ENCODE measurements around the gene UBE2F. TPM values are rescaled to one million over a fixed set of nuclear protein-coding genes. Genes with fewer than 3 reads are reported as not detected.

The UBE2F gene
- total RNA-seq, 1 experiment from 2014 or later, result 116 TPM

- DNase-seq (ENCODE audit: unreplicated experiment), result no peak
- peaks cover 28% of the 10 kb centered on the region for H3K36me3 Mint-ChIP-seq (ENCODE audit: insufficient read depth, unreplicated experiment)
- BruUV-seq (replicated peaks), result no TSS peak
- H3K4me1 Mint-ChIP-seq (ENCODE audit: insufficient read depth, unreplicated experiment), result peaks cover 11% of the 10 kb centered on the region
- no peak for TF ChIP-seq CTCF (IDR thresholded peaks at IDR 0.05; ENCODE audit: unreplicated experiment)
- ChIA-PET CTCF (interaction anchor here (0.5 kb wide), 1 partner anchor 42 kb away, joined by 3 read pairs; no protein-coding TSS in a partner anchor), POLR2A (interaction anchor here (1.2 kb wide), 1 partner anchor 46 kb away, joined by 3 read pairs; no protein-coding TSS in a partner anchor)
- no peaks in the 10 kb centered on the region for H3K9me3 Mint-ChIP-seq (ENCODE audit: unreplicated experiment)
- H3K27me3 Mint-ChIP-seq (ENCODE audit: insufficient read depth, unreplicated experiment), result no peaks in the 10 kb centered on the region
- no peak overlapping the region for H3K4me3 Mint-ChIP-seq (ENCODE audit: unreplicated experiment)
- intact Hi-C loops (cut with micrococcal nuclease), result no loop called here
- H3K27ac Mint-ChIP-seq (ENCODE audit: low read depth, unreplicated experiment), result no peak overlapping the region
Measured at GRCh38 chr2:237987268-237987667, 20.5 kb downstream of the UBE2F start.

- intact Hi-C loops (cut with micrococcal nuclease), result no loop called here
- Mint-ChIP-seq H3K36me3 (ENCODE audit: insufficient read depth, unreplicated experiment) (peaks cover 55% of the 10 kb centered on the region), H3K27ac (ENCODE audit: low read depth, unreplicated experiment) (no peak overlapping the region), H3K27me3 (ENCODE audit: insufficient read depth, unreplicated experiment) (no peaks in the 10 kb centered on the region), H3K4me1 (ENCODE audit: insufficient read depth, unreplicated experiment) (peaks cover 6% of the 10 kb centered on the region), H3K4me3 (ENCODE audit: unreplicated experiment) (no peak overlapping the region), H3K9me3 (ENCODE audit: unreplicated experiment) (no peaks in the 10 kb centered on the region)
- no peak for DNase-seq (ENCODE audit: unreplicated experiment)
- CTCF ChIA-PET, result interaction anchor here (0.6 kb wide), 1 partner anchor 18 kb away, joined by 5 read pairs; no protein-coding TSS in a partner anchor
- BruUV-seq (replicated peaks), result no TSS peak
- TF ChIP-seq CTCF (IDR thresholded peaks at IDR 0.05; ENCODE audit: unreplicated experiment), result no peak
- POLR2A ChIA-PET, result interaction anchor here (0.7 kb wide), 1 partner anchor 120 kb away, joined by 4 read pairs; no protein-coding TSS in a partner anchor
Measured at GRCh38 chr2:237993701-237994100, 26.9 kb downstream of the UBE2F start.

- H3K27me3 Mint-ChIP-seq (ENCODE audit: insufficient read depth, unreplicated experiment), result no peaks in the 10 kb centered on the region
- DNase-seq (ENCODE audit: unreplicated experiment), result no peak
- H3K36me3 Mint-ChIP-seq (ENCODE audit: insufficient read depth, unreplicated experiment), result peaks cover 50% of the 10 kb centered on the region
- peaks cover 6% of the 10 kb centered on the region for H3K4me1 Mint-ChIP-seq (ENCODE audit: insufficient read depth, unreplicated experiment)
- TSS peak; percentile 14 for BruUV-seq (replicated peaks)
- ChIA-PET POLR2A (interaction anchor here (0.7 kb wide), 1 partner anchor 1177 kb away, joined by 3 read pairs; no protein-coding TSS in a partner anchor), CTCF (interaction anchor here (0.6 to 1.5 kb wide), 4 partner anchors 15 to 271 kb away, joined by 3 to 6 read pairs (median 4); no protein-coding TSS in a partner anchor)
- intact Hi-C loops (cut with micrococcal nuclease), result no loop called here
- no peak overlapping the region for H3K27ac Mint-ChIP-seq (ENCODE audit: low read depth, unreplicated experiment)
- no peak overlapping the region for H3K4me3 Mint-ChIP-seq (ENCODE audit: unreplicated experiment)
- H3K9me3 Mint-ChIP-seq (ENCODE audit: unreplicated experiment), result no peaks in the 10 kb centered on the region
- no peak for TF ChIP-seq CTCF (IDR thresholded peaks at IDR 0.05; ENCODE audit: unreplicated experiment)
Measured at GRCh38 chr2:237995036-237995435, 28.2 kb downstream of the UBE2F start.

GRCh38 chr2:237996021-237996593 lies 29.3 kb downstream of the UBE2F start:
- no peak for TF ChIP-seq CTCF (IDR thresholded peaks at IDR 0.05; ENCODE audit: unreplicated experiment)
- no TSS peak for BruUV-seq (replicated peaks)
- H3K4me3 Mint-ChIP-seq (ENCODE audit: unreplicated experiment), result no peak overlapping the region
- peaks cover 6% of the 10 kb centered on the region for H3K4me1 Mint-ChIP-seq (ENCODE audit: insufficient read depth, unreplicated experiment)
- H3K27ac Mint-ChIP-seq (ENCODE audit: low read depth, unreplicated experiment), result no peak overlapping the region
- peak; percentile 48 for DNase-seq (ENCODE audit: unreplicated experiment)
- ChIA-PET CTCF (interaction anchor here (0.6 kb wide), 2 partner anchors 24 to 121 kb away, joined by 3 read pairs; no protein-coding TSS in a partner anchor), POLR2A (interaction anchor here (0.7 kb wide), 1 partner anchor 1176 kb away, joined by 3 read pairs; no protein-coding TSS in a partner anchor)
- H3K27me3 Mint-ChIP-seq (ENCODE audit: insufficient read depth, unreplicated experiment), result no peaks in the 10 kb centered on the region
- H3K36me3 Mint-ChIP-seq (ENCODE audit: insufficient read depth, unreplicated experiment), result peaks cover 57% of the 10 kb centered on the region
- intact Hi-C loops (cut with micrococcal nuclease), result no loop called here
- no peaks in the 10 kb centered on the region for H3K9me3 Mint-ChIP-seq (ENCODE audit: unreplicated experiment)

Data from MCF 10A (cell line).